Adipose tissue (tissue), 3 donors: ENCODE data around the gene RETN. TPM values are rescaled to one million over a fixed set of nuclear protein-coding genes. Genes with fewer than 3 reads are reported as not detected.

ENCODE experiments used
- H3K27ac ChIP-seq: one replicate; pipeline ENCODE4 v1.5.1; 2013; ENCODE audit warnings: low read depth, low read length
- WGBS, 3 donors: extraction: QIAGEN DNeasy Blood & Tissue Kit; methylation state at CpG; one replicate each; pipeline ENCODE4 v1.1.7; 2013; 5-methylcytosine and 5-hydroxymethylcytosine counted together
- polyA plus RNA-seq, 3 donors: library from polyadenylated mRNA; stranded (reverse); fragments of 200-250 nt; gene quantifications; one replicate each; pipeline ENCODE4 v1.2.3, GENCODE V29; 2013
- donor health status: healthy with polysubstance abuse.
- donor health status: Bipolar disorder and iron deficiency.
- donor health status: healthy.

Gene RETN
- polyA plus RNA-seq, 3 donors: 5.0 to 20.0 (median 15.1) TPM

- 45 to 69% (median 47%) methylated on average over 2 of the region's 2 CpGs for WGBS, 3 donors
- no peak overlapping the region for H3K27ac ChIP-seq
Measured at GRCh38 chr19:7650148-7650547, 18.7 kb upstream of the RETN start.

- 3 to 4% (median 4%) methylated on average over 28 of the region's 28 CpGs for WGBS, 3 donors
- H3K27ac ChIP-seq: peak overlapping the region; percentile 77
Measured at GRCh38 chr19:7652061-7652641, 16.7 kb upstream of the RETN start.

GRCh38 chr19:7654401-7654800 is 14.4 kb upstream of the RETN start:
- WGBS, 3 donors: 48 to 63% (median 51%) methylated on average over 8 of the region's 8 CpGs
- H3K27ac ChIP-seq: no peak overlapping the region

- WGBS, 3 donors: 47 to 71% (median 50%) methylated on average over 8 of the region's 8 CpGs
- no peak overlapping the region for H3K27ac ChIP-seq
Measured at GRCh38 chr19:7655581-7655980, 13.3 kb upstream of the RETN start.

- peak overlapping the region; percentile 42 for H3K27ac ChIP-seq
- WGBS, 3 donors: 27 to 62% (median 28%) methylated on average over 14 of the region's 14 CpGs
Measured at GRCh38 chr19:7657131-7657751, 11.6 kb upstream of the RETN start.

GRCh38 chr19:7658219-7658686 is 10.6 kb upstream of the RETN start:
- WGBS, 3 donors: 31 to 36% (median 36%) methylated on average over 9 of the region's 9 CpGs
- no peak overlapping the region for H3K27ac ChIP-seq

DNA sequence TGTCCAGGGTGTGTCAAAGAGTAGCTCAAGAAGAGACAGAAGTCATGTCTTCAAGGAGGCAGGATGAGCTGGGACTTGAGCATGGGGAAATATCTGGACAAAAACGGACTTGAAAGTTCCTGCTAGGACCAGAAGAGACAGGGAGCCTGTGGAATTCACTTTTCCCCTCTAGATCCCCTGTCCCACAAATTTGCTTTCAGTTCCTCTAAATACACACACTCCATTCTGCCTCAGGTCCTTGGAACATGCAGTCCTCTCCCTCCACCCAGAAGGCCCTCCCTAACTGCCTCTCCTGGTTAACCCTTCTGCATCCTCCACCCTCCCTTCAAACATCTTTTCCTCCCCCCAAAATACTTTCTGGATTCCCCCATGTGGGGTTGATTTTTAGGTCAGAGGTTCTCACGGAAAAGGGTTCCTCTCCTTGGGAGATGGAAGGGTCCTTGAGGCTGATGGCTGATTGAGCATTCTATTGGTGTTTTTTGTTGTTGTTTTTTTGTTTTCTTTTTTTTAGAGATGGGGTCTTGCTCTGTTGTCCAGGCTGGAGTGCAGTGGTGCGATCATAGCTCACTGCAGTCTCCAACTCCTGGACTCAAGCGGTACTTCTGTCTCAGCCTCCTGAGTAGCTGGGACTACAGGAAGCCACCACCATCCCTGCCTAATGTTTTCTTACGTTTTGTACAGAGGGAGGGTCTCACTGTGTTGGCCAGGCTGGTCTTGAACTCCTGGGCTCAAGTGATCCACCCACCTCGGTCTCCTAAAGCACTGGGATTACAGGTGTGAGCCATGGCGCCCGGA is 6.9 kb upstream of the RETN start:
- WGBS, 3 donors: 73 to 79% (median 73%) methylated on average over 8 of the region's 8 CpGs
- H3K27ac ChIP-seq: no peak overlapping the region

DNA sequence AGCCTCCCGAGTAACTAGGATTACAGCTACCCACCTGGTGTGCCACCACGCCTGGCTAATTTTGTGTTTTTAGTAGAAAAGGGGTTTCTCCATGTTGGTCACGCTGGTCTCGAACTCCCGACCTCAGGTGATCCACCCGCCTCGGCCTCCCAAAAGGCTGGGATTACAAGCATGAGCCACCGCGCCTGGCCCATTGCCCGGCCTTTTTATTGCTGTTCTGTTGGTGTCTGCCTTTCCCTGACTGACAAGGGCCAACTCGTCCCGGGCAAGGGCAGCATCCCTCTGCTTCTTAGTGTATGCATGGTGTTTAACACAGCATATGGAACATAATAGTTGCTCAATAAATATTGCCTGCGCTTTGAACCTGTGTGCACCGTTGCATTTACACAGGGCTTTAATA is 6.2 kb upstream of the RETN start:
- WGBS, 3 donors: 80 to 88% (median 83%) methylated on average over 14 of the region's 14 CpGs

DNA sequence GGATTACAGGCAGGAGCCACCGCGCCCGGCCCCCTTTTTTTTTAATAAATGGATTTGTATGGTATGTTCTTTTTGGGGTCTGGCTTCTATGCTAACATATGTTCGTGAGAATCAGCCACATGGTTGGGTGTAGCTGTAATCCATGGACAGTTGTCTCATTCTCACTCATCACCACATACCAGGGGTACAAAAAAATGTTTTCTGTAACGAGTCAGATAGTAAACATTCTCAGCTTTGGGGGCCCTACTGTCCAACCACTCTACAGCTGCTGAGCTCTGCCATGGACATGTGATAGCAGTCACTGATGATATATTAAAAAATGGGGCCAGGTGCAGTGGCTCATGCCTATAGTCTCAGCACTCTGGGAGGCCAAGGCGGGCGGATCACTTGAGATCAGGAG is 5.1 kb upstream of the RETN start:
- no peak overlapping the region for H3K27ac ChIP-seq

More for the DNA sequence above, 6.2 kb upstream of the RETN start:
- H3K27ac ChIP-seq: no peak overlapping the region

DNA sequence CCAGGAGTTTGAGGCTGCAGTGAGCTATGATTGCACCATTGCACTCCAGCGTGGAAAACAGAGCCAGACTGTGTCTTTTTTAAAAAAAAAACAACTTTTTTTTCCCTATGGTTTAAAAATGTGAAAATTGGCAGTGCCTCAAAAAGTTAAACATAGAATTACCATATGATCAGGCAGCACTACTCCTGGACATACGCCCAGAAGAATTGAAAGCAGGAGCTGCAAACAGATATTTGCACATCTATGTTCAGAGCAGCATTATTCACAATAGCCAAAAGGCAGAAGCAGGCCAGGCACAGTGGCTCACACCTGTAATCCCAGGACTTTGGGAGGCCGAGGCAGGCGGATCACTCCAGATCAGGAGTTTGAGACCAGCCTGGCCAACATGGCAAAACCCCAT is 3.8 kb upstream of the RETN start:
- H3K27ac ChIP-seq: no peak overlapping the region
- WGBS, 3 donors: 42 to 53% (median 48%) methylated on average over 4 of the region's 4 CpGs

More for the DNA sequence above, 5.1 kb upstream of the RETN start:
- 74 to 82% (median 75%) methylated on average over 7 of the region's 7 CpGs for WGBS, 3 donors

- WGBS, 3 donors: 21 to 37% (median 30%) methylated on average over 9 of the region's 9 CpGs
- H3K27ac ChIP-seq: no peak overlapping the region
Measured at GRCh38 chr19:7669641-7670040, 792 bp downstream of the RETN start.

GRCh38 chr19:7670150-7670783 is 1.4 kb downstream of the RETN start:
- 1 to 2% (median 1%) methylated on average over 40 to 43 of the region's 43 CpGs for WGBS, 3 donors
- no peak overlapping the region for H3K27ac ChIP-seq

- no peak overlapping the region for H3K27ac ChIP-seq
- WGBS, 3 donors: 19 to 43% (median 30%) methylated on average over 9 of the region's 9 CpGs
Measured at GRCh38 chr19:7670790-7671189, 1.9 kb downstream of the RETN start.

- H3K27ac ChIP-seq: no peak overlapping the region
- WGBS, 3 donors: 29 to 59% (median 54%) methylated on average over 9 of the region's 9 CpGs
Measured at GRCh38 chr19:7672522-7672921, 3.7 kb downstream of the RETN start.

GRCh38 chr19:7674010-7675005 is 5.5 kb downstream of the RETN start:
- no peak overlapping the region for H3K27ac ChIP-seq
- 42 to 51% (median 47%) methylated on average over 17 to 20 of the region's 21 CpGs for WGBS, 3 donors

- 17 to 39% (median 17%) methylated on average over 7 of the region's 7 CpGs for WGBS, 3 donors
- H3K27ac ChIP-seq: no peak overlapping the region
Measured at GRCh38 chr19:7676376-7676775, 7.5 kb downstream of the RETN start.

- H3K27ac ChIP-seq: no peak within 1 kb of the TSS
- 17 to 38% (median 22%) methylated on average over 10 of the region's 10 CpGs for WGBS, 3 donors
Measured at GRCh38 chr19:7676854-7677253, 8.0 kb downstream of the RETN start, which contains the start of gene MCEMP1. MCEMP1 (plus strand) TSS chr19:7677090; CDS start chr19:7677121, 31 bp downstream.
